ENCODE measurements around the gene DCLK1. TPM values are rescaled to one million over a fixed set of nuclear protein-coding genes. Genes with fewer than 3 reads are reported as not detected.

DCLK1 gene
- total RNA-seq, 1 donor from 2014 or later = 9.1 TPM

DNA sequence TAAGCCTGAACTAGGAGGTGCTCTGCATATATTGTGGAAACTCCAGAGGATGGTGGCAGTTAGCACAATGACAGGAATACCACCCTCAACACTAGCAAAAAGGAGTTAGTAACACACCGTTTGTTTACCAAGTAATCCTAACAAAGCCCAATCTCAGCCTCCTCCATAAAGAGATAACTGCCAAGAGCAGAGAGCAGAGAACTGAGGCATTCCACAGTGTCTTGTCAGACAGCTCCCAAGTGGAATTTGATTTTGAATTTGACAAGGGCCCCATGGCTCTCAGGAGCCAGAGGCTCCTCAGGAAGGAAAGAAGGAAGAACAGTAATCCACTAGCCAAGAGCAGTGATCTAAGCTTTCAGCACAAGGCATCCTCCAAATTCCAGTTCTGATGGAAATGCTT, 298.6 kb downstream of the DCLK1 start:
- TF ChIP-seq, protein P1, sequence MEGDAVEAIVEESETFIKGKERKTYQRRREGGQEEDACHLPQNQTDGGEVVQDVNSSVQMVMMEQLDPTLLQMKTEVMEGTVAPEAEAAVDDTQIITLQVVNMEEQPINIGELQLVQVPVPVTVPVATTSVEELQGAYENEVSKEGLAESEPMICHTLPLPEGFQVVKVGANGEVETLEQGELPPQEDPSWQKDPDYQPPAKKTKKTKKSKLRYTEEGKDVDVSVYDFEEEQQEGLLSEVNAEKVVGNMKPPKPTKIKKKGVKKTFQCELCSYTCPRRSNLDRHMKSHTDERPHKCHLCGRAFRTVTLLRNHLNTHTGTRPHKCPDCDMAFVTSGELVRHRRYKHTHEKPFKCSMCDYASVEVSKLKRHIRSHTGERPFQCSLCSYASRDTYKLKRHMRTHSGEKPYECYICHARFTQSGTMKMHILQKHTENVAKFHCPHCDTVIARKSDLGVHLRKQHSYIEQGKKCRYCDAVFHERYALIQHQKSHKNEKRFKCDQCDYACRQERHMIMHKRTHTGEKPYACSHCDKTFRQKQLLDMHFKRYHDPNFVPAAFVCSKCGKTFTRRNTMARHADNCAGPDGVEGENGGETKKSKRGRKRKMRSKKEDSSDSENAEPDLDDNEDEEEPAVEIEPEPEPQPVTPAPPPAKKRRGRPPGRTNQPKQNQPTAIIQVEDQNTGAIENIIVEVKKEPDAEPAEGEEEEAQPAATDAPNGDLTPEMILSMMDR (IDR thresholded peaks at IDR 0.05) = no peak
- peak overlapping the region; percentile 90 for H3K27ac Mint-ChIP-seq (ENCODE audit: unreplicated experiment)
- no peaks in the 10 kb centered on the region for H3K9me3 Mint-ChIP-seq (ENCODE audit: unreplicated experiment)
- peaks cover 5% of the 10 kb centered on the region for H3K36me3 Mint-ChIP-seq (ENCODE audit: unreplicated experiment)
- no peak overlapping the region for H3K4me3 Mint-ChIP-seq (ENCODE audit: unreplicated experiment)
- H3K4me1 Mint-ChIP-seq (ENCODE audit: unreplicated experiment) = peaks cover 74% of the 10 kb centered on the region
- H3K27me3 Mint-ChIP-seq (ENCODE audit: unreplicated experiment) = no peaks in the 10 kb centered on the region
- no peak for DNase-seq (ENCODE audit: extremely low spot score, unreplicated experiment)

DNA sequence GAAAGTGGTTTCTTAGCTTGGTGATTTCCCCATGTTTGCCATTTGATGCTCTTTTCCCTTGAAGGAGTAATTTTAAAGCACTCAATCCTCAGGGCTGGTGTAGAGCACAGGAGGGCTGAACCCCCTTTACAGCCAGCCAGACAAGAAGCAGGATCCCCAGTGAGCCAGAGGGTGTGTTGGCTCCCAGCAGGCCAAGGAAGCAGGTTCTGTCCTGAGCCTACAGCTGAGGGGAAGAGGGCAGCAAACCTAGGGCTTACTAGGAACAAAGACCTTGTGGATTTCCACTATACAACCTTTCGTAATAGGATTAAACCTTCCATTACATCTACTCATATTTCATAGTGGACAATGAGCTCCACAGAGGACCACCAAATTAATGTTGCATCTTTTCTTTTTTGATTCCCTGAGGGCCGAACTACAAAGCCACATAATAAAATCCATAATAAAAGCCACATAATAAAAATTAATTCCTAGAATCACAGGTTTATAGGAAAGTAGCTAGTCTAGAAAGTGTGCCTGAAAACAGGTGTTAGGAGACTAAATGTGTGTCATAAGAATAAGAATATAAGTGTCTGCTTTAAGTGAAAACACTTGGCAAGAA, 300.2 kb downstream of the DCLK1 start:
- H3K27me3 Mint-ChIP-seq (ENCODE audit: unreplicated experiment) = no peaks in the 10 kb centered on the region
- peaks cover 59% of the 10 kb centered on the region for H3K4me1 Mint-ChIP-seq (ENCODE audit: unreplicated experiment)
- peaks cover 5% of the 10 kb centered on the region for H3K36me3 Mint-ChIP-seq (ENCODE audit: unreplicated experiment)
- DNase-seq (ENCODE audit: extremely low spot score, unreplicated experiment) = no peak
- H3K4me3 Mint-ChIP-seq (ENCODE audit: unreplicated experiment) = no peak overlapping the region
- H3K9me3 Mint-ChIP-seq (ENCODE audit: unreplicated experiment) = no peaks in the 10 kb centered on the region
- H3K27ac Mint-ChIP-seq (ENCODE audit: unreplicated experiment) = no peak overlapping the region
- TF ChIP-seq, protein P1 (IDR thresholded peaks at IDR 0.05) = no peak

DNA sequence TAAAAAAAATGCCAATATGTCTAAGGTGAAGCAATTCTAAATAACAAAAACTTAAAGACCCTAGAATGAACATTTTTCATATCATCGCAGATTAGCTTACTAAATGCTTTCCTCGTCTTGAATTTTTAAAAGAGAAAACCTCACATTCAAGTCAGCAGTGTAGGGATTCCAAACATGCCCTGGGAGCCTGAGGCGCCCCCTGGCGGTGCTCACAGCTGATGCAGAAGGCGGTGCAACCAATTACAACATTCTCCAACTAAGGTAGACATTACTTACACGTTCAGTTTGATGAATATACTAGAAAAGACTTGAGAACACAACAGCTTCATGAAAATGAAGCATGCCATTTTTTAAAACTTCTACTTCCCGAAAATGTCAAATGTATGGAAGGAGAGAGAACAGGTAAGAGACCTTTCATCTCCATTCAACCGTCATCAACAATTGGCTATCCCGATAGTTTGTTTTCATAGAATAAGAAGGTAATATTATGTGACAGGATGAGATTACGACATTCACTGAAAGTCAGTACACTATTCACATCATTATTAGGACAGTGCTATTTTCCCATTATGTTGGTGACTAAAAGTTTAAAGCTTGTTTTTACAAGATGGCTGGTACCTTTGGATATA, 304.4 kb downstream of the DCLK1 start:
- Mint-ChIP-seq H3K4me3 (ENCODE audit: unreplicated experiment) (no peak overlapping the region), H3K27ac (ENCODE audit: unreplicated experiment) (no peak overlapping the region), H3K4me1 (ENCODE audit: unreplicated experiment) (peaks cover 18% of the 10 kb centered on the region), H3K27me3 (ENCODE audit: unreplicated experiment) (no peaks in the 10 kb centered on the region), H3K36me3 (ENCODE audit: unreplicated experiment) (peaks cover 1% of the 10 kb centered on the region), H3K9me3 (ENCODE audit: unreplicated experiment) (no peaks in the 10 kb centered on the region)
- TF ChIP-seq, protein P1 (IDR thresholded peaks at IDR 0.05) = peak; percentile 27
- no peak for DNase-seq (ENCODE audit: extremely low spot score, unreplicated experiment)

- H3K9me3 Mint-ChIP-seq (ENCODE audit: unreplicated experiment) = no peaks in the 10 kb centered on the region
- peaks cover 16% of the 10 kb centered on the region for H3K4me1 Mint-ChIP-seq (ENCODE audit: unreplicated experiment)
- peaks cover 1% of the 10 kb centered on the region for H3K36me3 Mint-ChIP-seq (ENCODE audit: unreplicated experiment)
- no peak for DNase-seq (ENCODE audit: extremely low spot score, unreplicated experiment)
- H3K27me3 Mint-ChIP-seq (ENCODE audit: unreplicated experiment) = no peaks in the 10 kb centered on the region
- no peak overlapping the region for H3K4me3 Mint-ChIP-seq (ENCODE audit: unreplicated experiment)
- H3K27ac Mint-ChIP-seq (ENCODE audit: unreplicated experiment) = no peak overlapping the region
- TF ChIP-seq, protein P1 (IDR thresholded peaks at IDR 0.05) = no peak
Observed at GRCh38 chr13:35824825-35825224, 306.4 kb downstream of the DCLK1 start.

GRCh38 chr13:35824395-35824794, 306.8 kb downstream of the DCLK1 start:
- TF ChIP-seq, protein P1 (IDR thresholded peaks at IDR 0.05) = no peak

More at GRCh38 chr13:35824395-35824794, 306.8 kb downstream of the DCLK1 start:
- Mint-ChIP-seq H3K27ac (ENCODE audit: unreplicated experiment) (no peak overlapping the region), H3K36me3 (ENCODE audit: unreplicated experiment) (peaks cover 1% of the 10 kb centered on the region), H3K9me3 (ENCODE audit: unreplicated experiment) (no peaks in the 10 kb centered on the region), H3K4me3 (ENCODE audit: unreplicated experiment) (no peak overlapping the region), H3K27me3 (ENCODE audit: unreplicated experiment) (no peaks in the 10 kb centered on the region), H3K4me1 (ENCODE audit: unreplicated experiment) (peaks cover 15% of the 10 kb centered on the region)
- no peak for DNase-seq (ENCODE audit: extremely low spot score, unreplicated experiment)
